B cell (primary cell): ENCODE measurements around the gene CDH13. TPM values are rescaled to one million over a fixed set of nuclear protein-coding genes. Genes with fewer than 3 reads are reported as not detected.

Experiments used
- ATAC-seq: fragments of 200-7000 bp; cut with Tn5 transposase; one replicate; pipeline ENCODE4 v1.10.0; 2021; ENCODE audit warnings: low read depth, mild to moderate bottlenecking, moderate number of reproducible peaks, moderate library complexity
- CTCF ChIA-PET: fragments of 350-600 bp; sonication (Branson Sonifier 250); formaldehyde crosslinking; loops from one replicate; lab custom pipeline; 2021; ENCODE audit warnings: antibody characterized with exemption, inconsistent platforms; lab: Charles Lee
- POLR2A ChIA-PET: fragments of 350-600 bp; sonication (Branson Sonifier 250); formaldehyde crosslinking; loops from one replicate; lab custom pipeline; 2021; ENCODE audit warnings: antibody characterized with exemption; lab: Charles Lee
- DNase-seq: peaks from one replicate; pipeline ENCODE4 v3.0.0; 2013
- H2AFZ ChIP-seq: 2 replicates; pipeline ENCODE4 v1.6.1; 2012; ENCODE audit warnings: mild to moderate bottlenecking, low read depth, low read length; ENCODE audit not compliant: insufficient read depth, poor library complexity, severe bottlenecking
- H3K27ac ChIP-seq, 2 donors: 1 replicate in 1 of 2; 2 replicates in 1 of 2; pipeline ENCODE4 v1.5.1; 2012 to 2013; ENCODE audit warnings: low read length in 2 of 2, mild to moderate bottlenecking in 2 of 2, moderate library complexity in 1 of 2
- H3K27me3 ChIP-seq, 4 experiments: fragments of 200-600 bp in 1 of 4; sonication (generic) in 1 of 4; replicated peaks in 1 of 4; 1 replicate in 2 of 4; 2 replicates in 2 of 4; pipeline versions ENCODE4 v1.6.1 to v1.7.0; 2013 to 2016; ENCODE audit warnings: low read length in 3 of 4, mild to moderate bottlenecking in 2 of 4, mixed read lengths in 1 of 4, moderate library complexity in 1 of 4; ENCODE audit not compliant: insufficient read depth in 4 of 4, control insufficient read depth in 3 of 4; ENCODE audit errors: control extremely low read depth in 1 of 4
- H3K36me3 ChIP-seq, 2 experiments: replicated peaks in 1 of 2; 1 replicate in 1 of 2; 2 replicates in 1 of 2; pipeline versions ENCODE4 v1.6.1 to v1.7.1; 2013; ENCODE audit warnings: low read length in 1 of 2; ENCODE audit not compliant: insufficient read depth in 2 of 2, control insufficient read depth in 1 of 2; ENCODE audit errors: control extremely low read depth in 1 of 2, extremely low read depth in 1 of 2
- H3K4me1 ChIP-seq, 2 donors: fragments of 200-600 bp in 1 of 2; sonication (generic) in 1 of 2; 1 replicate in 1 of 2; 2 replicates in 1 of 2; pipeline versions ENCODE4 v1.5.1 to v1.6.1; 2013 to 2017; ENCODE audit warnings: low read length in 2 of 2; ENCODE audit not compliant: control insufficient read depth in 2 of 2, insufficient read depth in 2 of 2
- H3K4me2 ChIP-seq: replicated peaks from 2 replicates; pipeline ENCODE3; 2012; ENCODE audit warnings: mild to moderate bottlenecking, low read depth, low read length; ENCODE audit not compliant: poor library complexity, severe bottlenecking
- H3K4me3 ChIP-seq, 5 experiments: fragments of 200-600 bp in 1 of 5; sonication (generic) in 1 of 5; 1 replicate in 3 of 5; 2 replicates in 2 of 5; pipeline versions ENCODE4 v1.5.1 to v1.7.0; 2011 to 2016; ENCODE audit warnings: low read length in 4 of 5, mild to moderate bottlenecking in 4 of 5, low read depth in 2 of 5, control low read depth in 1 of 5, moderate library complexity in 1 of 5; ENCODE audit not compliant: insufficient read depth in 1 of 5; ENCODE audit errors: control extremely low read depth in 1 of 5, extremely low read depth in 1 of 5
- H3K79me2 ChIP-seq: fragments of 200-600 bp; sonication (generic); one replicate; pipeline ENCODE4 v1.6.0; 2016; ENCODE audit warnings: low read length; ENCODE audit not compliant: control insufficient read depth, insufficient read depth
- H3K9ac ChIP-seq: fragments of 200-600 bp; sonication (generic); 2 replicates; pipeline ENCODE4 v1.6.1; 2017; ENCODE audit warnings: mild to moderate bottlenecking, low read length, moderate library complexity
- H3K9me3 ChIP-seq, 3 donors: one replicate each; pipeline versions ENCODE4 v1.6.1 to v1.7.1; 2013; ENCODE audit warnings: low read length in 2 of 3; ENCODE audit not compliant: control insufficient read depth in 2 of 3, insufficient read depth in 1 of 3; ENCODE audit errors: control extremely low read depth in 1 of 3
- H4K20me1 ChIP-seq: 2 replicates; pipeline ENCODE4 v1.6.0; 2012; ENCODE audit warnings: mild to moderate bottlenecking, low read length; ENCODE audit not compliant: insufficient read depth, control insufficient read depth, poor library complexity, severe bottlenecking
- H3K27ac Mint-ChIP-seq: one replicate; pipeline ENCODE4 v1.8.0; 2021; ENCODE audit warnings: mixed read lengths
- H3K27me3 Mint-ChIP-seq: one replicate; pipeline ENCODE4 v1.8.0; 2021; ENCODE audit warnings: mixed read lengths
- H3K4me1 Mint-ChIP-seq: one replicate; pipeline ENCODE4 v1.8.0; 2021; ENCODE audit warnings: mixed read lengths
- H3K4me3 Mint-ChIP-seq: one replicate; pipeline ENCODE4 v1.8.0; 2021; ENCODE audit warnings: mixed read lengths
- H3K9me3 Mint-ChIP-seq: one replicate; pipeline ENCODE4 v1.8.0; 2022; ENCODE audit warnings: mixed read lengths; ENCODE audit not compliant: insufficient read depth
- EZH2 ChIP-seq: IDR thresholded peaks from 2 replicates; pipeline ENCODE4 v1.6.1; 2012; ENCODE audit warnings: borderline replicate concordance, low read depth, mild to moderate bottlenecking, moderate library complexity, low read length; ENCODE audit not compliant: insufficient read depth, poor library complexity, severe bottlenecking
- WGBS: methylation state at CpG from one replicate; pipeline ENCODE4 v1.1.5; 2013; ENCODE audit warnings: missing lambda C conversion rate; ENCODE audit not compliant: insufficient coverage; 5-methylcytosine and 5-hydroxymethylcytosine counted together
- intact Hi-C: fragments of 100-400 bp; cut with micrococcal nuclease; formaldehyde crosslinking; loops from one replicate; pipeline ENCODE4 v1.10.0; 2022
- polyA plus RNA-seq: library from polyadenylated mRNA; depleted of rRNA; stranded (reverse); fragments of >200 nt; gene quantifications from 2 replicates; pipeline ENCODE4 v1.2.3, GENCODE V29; 2012
- total RNA-seq, 2 donors: library from RNA; stranded (reverse); fragments of 120-200 nt in 1 of 2; gene quantifications; 1 replicate in 1 of 2; 2 replicates in 1 of 2; pipeline versions ENCODE4 v1.2.3 to v1.2.4, GENCODE V29; 2013 to 2022
- TF ChIP-seq, protein P1 (sequence below): fragments of 200-600 bp; IDR thresholded peaks from one replicate; pipeline ENCODE4 v1.8.0; 2022; ENCODE audit warnings: antibody characterized with exemption, mild to moderate bottlenecking

The CDH13 gene
- total and polyA plus RNA-seq, 2 donors (not counting 1 experiment from before 2014, with no cell fraction given), result not detected

DNA sequence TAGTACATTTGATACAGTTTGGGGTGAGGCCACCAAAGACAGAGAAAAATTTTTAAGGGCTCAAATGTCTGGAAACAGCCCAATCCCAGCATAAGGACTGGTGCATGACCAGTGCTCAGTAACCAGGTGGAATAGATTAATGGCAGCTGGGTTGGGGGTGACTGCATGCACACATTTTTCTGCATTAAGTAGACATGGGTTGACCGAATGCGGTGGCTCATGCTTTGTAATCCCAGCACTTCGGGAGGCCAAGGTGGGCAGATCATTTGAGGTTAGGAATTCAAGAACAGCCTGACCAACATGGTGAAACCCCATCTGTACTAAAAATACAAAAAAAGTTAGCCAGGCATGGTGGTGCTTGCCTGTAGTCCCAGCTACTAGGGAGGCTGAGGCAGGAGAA lies 1060.0 kb downstream of the CDH13 start:
- ChIA-PET CTCF (no interaction called here), POLR2A (no interaction called here)
- H4K20me1 ChIP-seq, result no peaks in the 10 kb centered on the region
- intact Hi-C loops, result no loop called here
- Mint-ChIP-seq H3K27ac (no peak overlapping the region), H3K4me1 (no peaks in the 10 kb centered on the region), H3K9me3 (no peaks in the 10 kb centered on the region), H3K27me3 (peaks cover 27% of the 10 kb centered on the region), H3K4me3 (no peak overlapping the region)
- TF ChIP-seq EZH2, result no peak
- TF ChIP-seq, protein P1, sequence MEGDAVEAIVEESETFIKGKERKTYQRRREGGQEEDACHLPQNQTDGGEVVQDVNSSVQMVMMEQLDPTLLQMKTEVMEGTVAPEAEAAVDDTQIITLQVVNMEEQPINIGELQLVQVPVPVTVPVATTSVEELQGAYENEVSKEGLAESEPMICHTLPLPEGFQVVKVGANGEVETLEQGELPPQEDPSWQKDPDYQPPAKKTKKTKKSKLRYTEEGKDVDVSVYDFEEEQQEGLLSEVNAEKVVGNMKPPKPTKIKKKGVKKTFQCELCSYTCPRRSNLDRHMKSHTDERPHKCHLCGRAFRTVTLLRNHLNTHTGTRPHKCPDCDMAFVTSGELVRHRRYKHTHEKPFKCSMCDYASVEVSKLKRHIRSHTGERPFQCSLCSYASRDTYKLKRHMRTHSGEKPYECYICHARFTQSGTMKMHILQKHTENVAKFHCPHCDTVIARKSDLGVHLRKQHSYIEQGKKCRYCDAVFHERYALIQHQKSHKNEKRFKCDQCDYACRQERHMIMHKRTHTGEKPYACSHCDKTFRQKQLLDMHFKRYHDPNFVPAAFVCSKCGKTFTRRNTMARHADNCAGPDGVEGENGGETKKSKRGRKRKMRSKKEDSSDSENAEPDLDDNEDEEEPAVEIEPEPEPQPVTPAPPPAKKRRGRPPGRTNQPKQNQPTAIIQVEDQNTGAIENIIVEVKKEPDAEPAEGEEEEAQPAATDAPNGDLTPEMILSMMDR, result no peak
- H3K79me2 ChIP-seq, result no peaks in the 10 kb centered on the region
- no peak overlapping the region for H3K9ac ChIP-seq
- peaks cover 0 to 4% (median 0%) of the 10 kb centered on the region in 4 experiments for H3K27me3 ChIP-seq
- H3K27ac ChIP-seq, result no peak overlapping the region
- WGBS, result no CpG with 5 or more reads among the region's 3 CpGs
- H3K4me2 ChIP-seq, result no peak overlapping the region
- DNase-seq, result no peak
- ATAC-seq, result no peak
- H3K4me3 ChIP-seq, result no peak overlapping the region
- H3K36me3 ChIP-seq, result no peaks in the 10 kb centered on the region
- no peaks in the 10 kb centered on the region for H3K9me3 ChIP-seq
- no peak overlapping the region for H2AFZ ChIP-seq
- no peaks in the 10 kb centered on the region for H3K4me1 ChIP-seq

DNA sequence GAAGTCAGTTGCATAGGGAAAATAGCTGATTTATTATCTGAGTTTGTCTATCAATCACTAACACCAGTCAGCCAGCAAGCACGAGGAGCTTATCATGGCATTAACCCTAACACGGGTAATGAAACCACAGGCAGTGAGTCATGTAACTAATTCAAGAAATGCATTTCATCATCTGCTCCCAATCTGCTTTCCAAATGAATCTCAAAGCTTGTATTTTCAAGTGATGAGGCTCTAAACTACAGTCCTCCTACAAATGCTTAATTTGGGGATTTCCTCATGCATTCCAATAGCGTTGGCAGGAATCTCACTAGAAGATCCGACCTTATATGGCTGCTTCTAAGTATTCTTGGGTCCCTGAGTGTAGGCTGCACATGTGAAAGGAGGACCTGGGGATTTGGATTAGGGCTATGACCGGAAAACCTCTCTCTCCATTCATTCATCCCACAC lies 1062.6 kb downstream of the CDH13 start:
- no peaks in the 10 kb centered on the region for H3K9me3 ChIP-seq
- 33% methylated on average over 1 of the region's 5 CpGs for WGBS
- H3K4me2 ChIP-seq, result no peak overlapping the region
- intact Hi-C loops, result no loop called here
- CTCF ChIA-PET, result no interaction called here
- Mint-ChIP-seq H3K27ac (no peak overlapping the region), H3K4me3 (no peak overlapping the region), H3K9me3 (no peaks in the 10 kb centered on the region), H3K4me1 (peaks cover 1% of the 10 kb centered on the region), H3K27me3 (peaks cover 15% of the 10 kb centered on the region)
- ATAC-seq, result no peak
- POLR2A ChIA-PET, result no interaction called here
- no peak for DNase-seq
- H3K27ac ChIP-seq, result no peak overlapping the region
- H3K4me1 ChIP-seq, result no peaks in the 10 kb centered on the region
- TF ChIP-seq, protein P1, result no peak
- no peak for TF ChIP-seq EZH2
- no peaks in the 10 kb centered on the region for H3K27me3 ChIP-seq
- H3K36me3 ChIP-seq, result no peaks in the 10 kb centered on the region
- no peaks in the 10 kb centered on the region for H4K20me1 ChIP-seq
- no peak overlapping the region for H3K9ac ChIP-seq
- no peaks in the 10 kb centered on the region for H3K79me2 ChIP-seq
- H3K4me3 ChIP-seq, result no peak overlapping the region
- no peak overlapping the region for H2AFZ ChIP-seq
